Ovary (tissue), 3 donors: ENCODE results near the gene ERBB2.

Experiments used
- CTCF ChIP-seq, 3 donors: fragments of 450-650 bp in 2 of 3; fragments of 200-600 bp in 1 of 3; IDR thresholded peaks; one replicate each; pipeline versions ENCODE4 v1.5.1 to v1.8.0; 2016 to 2022; ENCODE audit warnings: antibody characterized with exemption in 3 of 3, mild to moderate bottlenecking in 1 of 3
- POLR2A ChIP-seq: fragments of 450-650 bp; IDR thresholded peaks from one replicate; pipeline ENCODE4 v1.6.1; 2017; ENCODE audit warnings: antibody characterized with exemption, mild to moderate bottlenecking, moderate library complexity
- donor health status: DM: no; HTN: no; CAD: no.

GRCh38 chr17:39658346-39658745 is 41.5 kb upstream of the ERBB2 start:
- no peak for TF ChIP-seq CTCF (IDR thresholded peaks at IDR 0.05)
- no peak for TF ChIP-seq POLR2A
